ENCODE data around the gene KNG1. TPM values are rescaled to one million over a fixed set of nuclear protein-coding genes. Genes with fewer than 3 reads are reported as not detected.
A peak's percentile ranks its signal among the peaks of the same experiment; 100 is the strongest.

KNG1 gene
- total RNA-seq, 1 donor from 2014 or later, result 0.62 TPM

DNA sequence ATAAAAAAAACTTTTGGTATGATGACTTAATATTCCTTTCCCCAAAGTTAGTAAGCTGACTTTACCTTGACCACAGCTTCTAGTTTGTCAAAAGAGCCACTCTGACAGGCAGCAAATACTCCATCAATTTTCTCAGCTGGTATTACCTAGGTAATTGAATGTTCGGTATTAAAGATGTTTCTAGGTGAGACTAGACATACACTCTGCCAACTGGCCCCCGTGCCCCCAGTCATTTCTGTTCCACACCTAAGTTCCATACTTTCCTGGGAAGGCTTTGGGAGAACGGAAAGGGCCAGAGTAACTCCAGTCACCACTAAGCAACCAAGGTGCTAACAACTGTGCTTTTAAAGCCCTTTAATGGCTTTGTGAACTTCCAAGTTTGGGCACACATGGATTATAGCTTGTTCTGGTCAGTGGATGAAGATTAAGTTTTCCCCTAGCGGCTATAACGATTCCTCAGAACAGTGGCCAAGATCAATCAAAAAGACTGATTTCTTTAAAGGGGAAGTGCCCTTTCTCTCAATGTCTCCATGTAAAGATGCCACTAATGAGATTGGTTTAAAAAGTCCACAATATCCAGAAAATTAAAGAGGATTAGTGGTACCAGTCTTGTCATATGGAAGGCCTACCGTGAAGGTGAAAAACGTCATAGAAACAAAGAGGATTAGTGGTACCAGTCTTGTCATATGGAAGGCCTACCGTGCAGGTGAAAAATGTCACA is 73.3 kb downstream of the KNG1 start:
- DNase-seq (ENCODE audit: missing footprints), result no peak
- intact Hi-C loops (cut with DNase I), result no loop called here

More for the DNA sequence above, 73.3 kb downstream of the KNG1 start:
- peak; percentile 22 for ATAC-seq

Small RNAs within 50 kb of the gene (microRNA-seq; reads per million reads assigned to microRNA genes)
- not detected for gene MIR1248

Other genes starting within 250 kb of the KNG1 start
- gene CRYGS, start 173.0 kb upstream of the KNG1 start, total RNA-seq, result 1.2 TPM
- gene TBCCD1, start 150.0 kb upstream of the KNG1 start, total RNA-seq, result 5.3 TPM
- 26.5 TPM for gene DNAJB11, start 146.6 kb upstream of the KNG1 start, total RNA-seq
- not detected for gene AHSG, start 104.3 kb upstream of the KNG1 start, total RNA-seq
- not detected for gene FETUB, start 77.0 kb upstream of the KNG1 start, total RNA-seq
- gene HRG, start 51.3 kb upstream of the KNG1 start, total RNA-seq, result not detected
- gene EIF4A2, start 66.2 kb downstream of the KNG1 start, total RNA-seq, result 422 TPM
- gene RFC4, start 89.1 kb downstream of the KNG1 start, total RNA-seq, result 11.1 TPM
- gene ADIPOQ, start 125.4 kb downstream of the KNG1 start, total RNA-seq, result 19.3 TPM
- gene ST6GAL1, start 213.2 kb downstream of the KNG1 start, total RNA-seq, result 77.1 TPM